Vagina (tissue), 2 donors: Measurements from ENCODE around the gene FGB.

Experiments
- CTCF ChIP-seq, 3 experiments: fragments of 450-650 bp in 2 of 3; fragments of 200-600 bp in 1 of 3; sonication (generic) in 1 of 3; IDR thresholded peaks; one replicate each; pipeline ENCODE4 v1.5.1; 2017 to 2019; ENCODE audit warnings: antibody characterized with exemption in 3 of 3, mild to moderate bottlenecking in 2 of 3, moderate library complexity in 2 of 3
- POLR2A ChIP-seq, 2 donors: fragments of 450-650 bp; IDR thresholded peaks; one replicate each; pipeline ENCODE4 v1.6.1; 2017; ENCODE audit warnings: antibody characterized with exemption in 2 of 2, mild to moderate bottlenecking in 2 of 2, moderate library complexity in 2 of 2
- POLR2AphosphoS5 ChIP-seq, 2 donors: sonication (generic); formaldehyde crosslinking; IDR thresholded peaks; one replicate each; pipeline ENCODE4 v1.9.0; 2017; ENCODE audit warnings: antibody characterized with exemption in 2 of 2, mild to moderate bottlenecking in 2 of 2, low read depth in 1 of 2; ENCODE audit not compliant: insufficient read depth in 1 of 2

- TF ChIP-seq CTCF (IDR thresholded peaks at IDR 0.05) (no peak), POLR2A (IDR thresholded peaks at IDR 0.05) (no peak), POLR2AphosphoS5 (IDR thresholded peaks at IDR 0.05; ENCODE audit: insufficient read depth in 1 of 2, low read depth in 1 of 2) (no peak)
Observed at GRCh38 chr4:154603033-154603943, 40.5 kb downstream of the FGB start.
